HG03520 (cell line): ENCODE results near the gene NKX2-2.
A peak's percentile ranks its signal among the peaks of the same experiment; 100 is the strongest.

Experiments
- ATAC-seq: cut with Tn5 transposase; IDR thresholded peaks from one replicate; pipeline ENCODE4 v1.9.1; 2021; ENCODE audit warnings: mild to moderate bottlenecking, moderate library complexity; ENCODE audit not compliant: unreplicated experiment

NKX2-2 gene

GRCh38 chr20:21513881-21514540, at the start of gene NKX2-2:
Gene NKX2-2 (minus strand): TSS chr20:21514064. CDS start chr20:21513669, 395 bp downstream.
- no peak for ATAC-seq

DNA sequence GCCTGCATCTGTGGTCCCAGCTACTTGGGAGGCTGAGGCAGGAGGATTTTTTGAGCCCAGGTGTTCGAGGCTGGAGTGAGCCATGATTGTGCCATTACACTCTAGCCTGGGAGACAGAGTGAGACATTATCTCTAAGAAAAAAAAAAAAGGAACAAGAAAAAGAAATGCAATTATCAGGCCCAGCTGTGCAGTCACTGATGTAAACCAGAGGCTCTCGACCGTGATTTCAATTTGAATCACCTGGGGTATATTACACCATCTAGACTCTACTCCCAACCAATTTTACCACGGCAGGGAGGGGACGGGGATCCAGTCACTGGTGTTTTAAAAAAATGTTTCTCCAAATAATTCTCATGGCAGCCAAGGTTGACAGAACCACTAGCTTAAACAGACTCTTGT, 48.8 kb upstream of the NKX2-2 start:
- no peak for ATAC-seq

DNA sequence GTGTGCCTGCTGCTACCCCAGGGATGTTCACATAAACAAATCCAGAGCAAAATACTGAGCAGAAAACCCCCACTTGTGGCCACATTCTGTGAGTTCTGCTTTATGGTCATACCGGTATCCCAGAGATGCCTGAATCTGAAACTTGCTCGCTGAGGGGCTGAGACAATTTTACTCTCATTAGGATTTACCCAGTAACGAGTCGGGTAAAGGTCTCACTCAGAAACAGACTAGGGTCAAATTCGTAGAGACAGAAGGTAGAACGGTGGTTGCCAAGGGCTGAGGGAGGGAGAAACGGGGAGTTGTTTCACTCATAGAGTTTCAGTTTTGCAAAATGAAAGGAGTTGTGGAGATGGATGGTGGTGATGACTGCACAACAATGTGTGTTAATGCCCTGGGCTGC, 45.4 kb upstream of the NKX2-2 start:
- ATAC-seq: peak; percentile 85

GRCh38 chr20:21557241-21558020, 43.6 kb upstream of the NKX2-2 start:
- ATAC-seq: no peak

GRCh38 chr20:21556398-21556797, 42.5 kb upstream of the NKX2-2 start:
- ATAC-seq: no peak

- ATAC-seq: no peak
Measured at GRCh38 chr20:21555470-21556120, 41.7 kb upstream of the NKX2-2 start.

DNA sequence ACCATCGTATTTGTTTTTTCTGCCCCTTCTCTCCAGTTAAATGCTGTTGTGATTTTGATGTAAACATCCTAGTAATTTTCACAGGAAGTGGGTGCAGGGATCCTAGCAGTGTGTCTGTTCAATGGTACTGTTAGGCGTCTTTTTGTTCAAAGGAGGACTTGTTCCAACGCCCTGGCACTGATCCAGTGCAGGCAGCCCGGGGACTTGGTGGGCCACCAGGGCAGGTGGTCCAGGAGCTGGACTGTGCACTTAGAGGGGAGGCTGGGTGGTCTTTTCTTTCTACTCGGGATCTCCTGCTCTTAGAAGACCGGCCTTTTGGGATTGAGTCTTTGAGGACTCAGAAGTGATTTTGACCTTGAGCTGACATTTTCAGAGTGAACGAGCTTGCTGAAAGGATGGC, 41.1 kb upstream of the NKX2-2 start:
- no peak for ATAC-seq

- no peak for ATAC-seq
Measured at GRCh38 chr20:21554376-21554890, 40.6 kb upstream of the NKX2-2 start.

- no peak for ATAC-seq
Measured at GRCh38 chr20:21550587-21550986, 36.7 kb upstream of the NKX2-2 start.

DNA sequence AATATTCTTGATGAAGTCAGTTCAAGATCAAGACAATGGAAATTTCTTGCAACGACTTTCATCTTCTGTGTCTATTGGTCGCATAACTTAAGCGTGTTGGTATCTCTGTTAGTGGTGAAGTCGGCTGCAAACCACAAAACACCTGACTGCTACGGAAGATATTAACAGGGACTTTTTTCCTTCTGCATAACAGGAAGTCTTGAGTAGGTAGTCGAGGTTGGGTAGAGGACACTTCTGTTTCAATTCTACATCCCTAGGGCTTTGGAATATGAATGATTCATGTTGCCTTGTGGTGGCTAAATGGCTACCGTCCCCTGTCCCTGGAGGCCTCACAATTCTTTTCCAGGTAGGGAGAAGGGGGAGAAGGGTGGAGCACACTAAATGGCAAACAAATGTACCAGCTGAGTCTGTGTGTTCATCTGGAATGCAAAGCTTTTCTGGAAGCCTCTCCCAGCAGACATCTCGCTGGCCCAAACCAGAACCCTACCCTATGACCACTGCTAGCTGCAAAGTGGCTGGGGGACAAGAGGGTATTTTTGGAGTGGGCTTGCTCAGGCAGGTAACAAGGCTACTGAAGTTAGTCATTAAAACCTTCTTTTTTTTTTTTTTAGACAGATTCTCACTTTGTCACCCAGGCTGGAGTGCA, 34.6 kb upstream of the NKX2-2 start:
- ATAC-seq: peak; percentile 50

DNA sequence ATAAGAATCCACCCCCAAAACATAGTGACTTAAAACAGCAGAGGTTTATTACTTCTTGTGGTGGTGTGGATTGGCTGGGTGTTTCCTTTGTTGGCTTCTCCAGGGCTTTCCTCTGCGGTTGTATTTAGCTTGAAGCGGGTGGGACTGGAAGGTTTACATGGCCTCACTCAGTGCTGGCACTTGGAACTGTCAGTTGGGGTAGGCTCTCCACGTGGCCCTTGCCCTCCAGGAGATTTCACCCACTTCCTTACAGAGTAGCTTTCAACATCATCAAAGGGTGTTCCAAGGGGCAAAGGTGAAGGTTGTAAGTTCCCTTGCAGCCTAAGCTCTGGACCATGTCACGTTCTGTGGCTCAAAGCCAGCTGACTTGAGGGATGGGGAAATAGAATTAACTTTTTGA, 32.5 kb upstream of the NKX2-2 start:
- ATAC-seq: no peak

- ATAC-seq: no peak
Measured at GRCh38 chr20:21539512-21539911, 25.6 kb upstream of the NKX2-2 start.

DNA sequence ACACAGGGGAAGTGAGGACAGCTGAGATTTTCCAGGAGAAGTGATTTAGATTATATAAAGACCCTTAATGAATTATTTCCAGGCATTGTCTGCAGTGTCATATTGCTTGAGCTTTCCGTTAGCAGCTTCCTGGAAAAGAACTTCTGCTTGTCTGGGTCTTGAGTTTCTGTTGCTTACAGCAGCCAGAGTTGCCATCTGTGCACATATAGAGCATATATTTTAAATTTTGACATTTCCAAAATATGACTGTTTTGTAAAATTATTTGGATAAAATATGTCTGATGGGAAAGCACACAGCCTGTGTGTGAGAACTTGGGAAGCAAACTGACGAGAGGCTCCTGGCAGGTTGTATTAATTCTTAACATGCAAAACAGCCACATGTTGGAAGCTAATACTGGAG, 21.0 kb upstream of the NKX2-2 start:
- ATAC-seq: no peak

DNA sequence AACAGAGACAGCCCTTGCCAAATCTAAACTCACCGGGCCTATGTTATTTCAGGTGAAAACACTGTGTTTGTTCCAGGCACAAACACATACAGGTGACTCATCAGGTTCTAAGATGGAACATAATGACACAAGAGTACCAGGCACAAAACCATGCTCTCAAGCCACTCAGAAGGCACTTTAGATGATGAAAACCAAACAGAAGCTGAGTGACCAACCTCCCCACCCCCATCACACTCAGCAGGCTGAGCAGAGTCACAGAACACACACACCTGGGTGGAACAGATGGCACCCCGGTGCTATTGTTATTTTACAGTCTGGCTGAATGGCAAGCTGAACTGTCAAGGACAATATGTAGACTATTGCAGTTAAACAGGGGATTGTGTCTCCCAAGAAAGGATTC, 20.6 kb upstream of the NKX2-2 start:
- ATAC-seq: no peak

DNA sequence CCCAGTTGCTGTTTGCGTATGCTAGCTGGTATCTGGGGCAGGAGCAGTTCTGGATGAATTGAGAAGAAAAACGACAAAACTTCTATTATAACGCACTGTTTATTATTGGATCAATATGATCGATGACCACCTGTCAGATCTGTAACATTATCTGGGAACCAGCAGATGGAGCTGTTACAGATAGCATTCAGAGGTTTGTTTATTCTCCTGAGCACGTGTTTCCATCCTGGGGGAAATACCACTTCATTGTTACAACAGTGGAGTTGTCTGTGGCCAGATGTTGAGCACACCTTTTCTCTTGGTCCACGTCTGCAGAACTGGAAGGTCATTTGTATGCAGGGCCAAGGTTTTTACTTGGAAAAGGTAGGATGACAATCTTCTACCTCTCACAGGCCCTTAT, 16.0 kb upstream of the NKX2-2 start:
- no peak for ATAC-seq

- no peak for ATAC-seq
Measured at GRCh38 chr20:21528870-21529269, 15.0 kb upstream of the NKX2-2 start.

- no peak for ATAC-seq
Measured at GRCh38 chr20:21527908-21528307, 14.0 kb upstream of the NKX2-2 start.

- ATAC-seq: no peak
Measured at GRCh38 chr20:21526776-21527175, 12.9 kb upstream of the NKX2-2 start.

GRCh38 chr20:21523895-21524294, 10.0 kb upstream of the NKX2-2 start:
- no peak for ATAC-seq

- ATAC-seq: no peak
Measured at GRCh38 chr20:21523281-21523868, 9.5 kb upstream of the NKX2-2 start.
